H1 (cell line): ENCODE results near the gene DIAPH1. TPM values are rescaled to one million over a fixed set of nuclear protein-coding genes. Genes with fewer than 3 reads are reported as not detected.

Experiments
- MAFK ChIP-seq: IDR thresholded peaks from 2 replicates; pipeline ENCODE4 v1.6.1; 2012; ENCODE audit warnings: low read depth, mild to moderate bottlenecking, improper control_type of control experiment, low read length
- SAP30 ChIP-seq: fragments of 300-600 bp; sonication (generic); IDR thresholded peaks from 2 replicates; pipeline ENCODE4 v1.7.1; 2012; ENCODE audit warnings: low read length, moderate library complexity, mild to moderate bottlenecking, inconsistent platforms; ENCODE audit not compliant: insufficient read depth, insufficient replicate concordance
- polyA plus RNA-seq, 7 experiments: library from polyadenylated mRNA; depleted of rRNA in 3 of 7; stranded (reverse) in 5 of 7; unstranded in 2 of 7; fragments of >200 nt in 5 of 7; fragments of 200-250 nt in 2 of 7; gene quantifications; 1 replicate in 5 of 7; 2 replicates in 1 of 7; 4 replicates in 1 of 7; pipeline versions ENCODE4 v1.2.1 to v1.2.3, GENCODE V29; 2011 to 2013; ENCODE audit warnings: missing spikeins in 2 of 7, mixed read lengths in 2 of 7
- total RNA-seq: library from RNA; stranded (reverse); fragmentation: NEBNext Ultra II Directional; extraction: Animal tissue kit (Norgen Biotek cat#: 25700); gene quantifications from 2 replicates; pipeline ENCODE4 v1.2.1, GENCODE V29; 2021

DIAPH1 gene
- total and polyA plus RNA-seq, 2 of the 8 experiments (the other 6 are each of a cell fraction or from before 2014, with no cell fraction given): 61.2 to 114 TPM

- TF ChIP-seq SAP30 (no peak), MAFK (no peak)
Measured at GRCh38 chr5:141635646-141636045, 16.8 kb upstream of the DIAPH1 start (continued).
